Sciatic nerve (tissue), 2 donors: Measurements from ENCODE around the gene CCDC93. TPM values are rescaled to one million over a fixed set of nuclear protein-coding genes. Genes with fewer than 3 reads are reported as not detected.

Experiments used
- ATAC-seq: fragments of 200-7000 bp; cut with Tn5 transposase; one replicate; pipeline ENCODE4 v1.9.1; 2020; ENCODE audit warnings: mild to moderate bottlenecking, moderate library complexity
- DNase-seq: peaks from one replicate; pipeline ENCODE4 v3.0.0-alpha.2; 2020; ENCODE audit warnings: low spot score
- intact Hi-C: fragments of 100-400 bp; cut with DNase I; formaldehyde crosslinking; loops from one replicate; pipeline ENCODE4 v1.14.2; 2022
- total RNA-seq: library from RNA; stranded (reverse); fragmentation: NEBNext Ultra II Directional; extraction: Animal tissue kit (Norgen Biotek cat#: 25700); gene quantifications from one replicate; pipeline ENCODE4 v1.2.1, GENCODE V29; 2021
- donor health status: DM: no; HTN: no; CAD: no.
- donor health status: DM: no; HTN: no; CAD: no.

Gene CCDC93
- total RNA-seq, 1 donor from 2014 or later, result 44.2 TPM

DNA sequence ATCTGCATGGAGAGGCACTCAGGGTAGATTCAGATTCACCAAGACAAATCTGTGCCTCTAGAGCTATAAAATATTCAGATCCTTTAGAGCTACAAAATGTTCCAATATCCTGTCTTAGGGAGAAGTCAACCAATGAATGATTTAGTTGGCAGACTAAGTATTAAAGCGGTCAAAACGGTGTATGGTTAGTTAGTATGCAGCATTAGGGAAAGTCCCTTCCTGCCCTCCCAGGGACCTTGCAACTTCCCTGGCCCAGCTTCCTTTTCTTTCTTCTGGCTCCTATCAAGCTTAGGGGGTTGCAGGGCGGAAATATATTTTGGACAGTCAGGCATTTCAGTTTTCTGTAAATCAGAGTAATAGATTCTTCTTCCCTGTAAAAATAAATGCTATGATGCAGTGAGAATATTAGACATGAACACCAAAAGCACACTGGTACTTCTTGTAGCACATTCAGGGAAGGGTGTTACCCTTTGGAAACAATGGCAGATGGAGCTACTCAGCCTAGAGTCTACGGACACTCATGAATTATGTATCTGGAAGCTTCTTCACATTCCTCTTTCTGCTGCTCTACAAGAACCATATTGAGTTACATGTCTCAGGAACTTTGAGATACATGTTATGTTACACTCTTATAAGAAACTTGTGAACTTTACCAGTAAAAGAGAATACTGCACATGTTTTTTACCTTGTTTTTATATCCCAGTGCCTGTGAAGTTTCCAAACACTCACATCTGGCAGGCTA, 45.7 kb downstream of the CCDC93 start:
- ATAC-seq, result no peak
- DNase-seq, result no peak

GRCh38 chr2:117963446-117963845, 50.4 kb downstream of the CCDC93 start:
- DNase-seq (no peak), ATAC-seq (no peak)
- intact Hi-C loops, result no loop called here

More for the DNA sequence above, 45.7 kb downstream of the CCDC93 start:
- intact Hi-C loops, result no loop called here

DNA sequence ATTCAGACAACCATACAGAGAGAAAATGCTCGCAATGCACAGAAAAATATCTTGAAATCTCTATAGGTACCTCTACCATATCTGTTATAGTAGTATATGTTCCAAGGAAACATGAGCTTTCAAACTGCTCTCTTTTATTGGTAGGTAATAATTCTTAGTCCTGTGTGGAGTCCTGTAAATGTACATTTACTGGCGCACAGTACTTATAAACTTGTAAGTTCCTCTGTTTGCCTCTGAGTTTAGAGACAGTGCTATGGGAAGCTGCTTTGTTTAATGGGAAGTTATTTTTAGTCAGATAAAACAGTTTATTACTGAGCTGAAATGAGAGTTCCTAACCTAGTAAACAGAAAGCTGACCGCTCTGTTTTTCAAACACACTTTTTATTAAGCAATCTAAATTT, 52.7 kb downstream of the CCDC93 start:
- intact Hi-C loops, result no loop called here
- ATAC-seq (no peak), DNase-seq (no peak)

GRCh38 chr2:117960231-117960630, 53.6 kb downstream of the CCDC93 start:
- intact Hi-C loops, result no loop called here
- no peak for ATAC-seq
- DNase-seq, result no peak

GRCh38 chr2:117958186-117958585, 55.7 kb downstream of the CCDC93 start:
- intact Hi-C loops, result no loop called here
- peak; percentile 45 for ATAC-seq
- no peak for DNase-seq

DNA sequence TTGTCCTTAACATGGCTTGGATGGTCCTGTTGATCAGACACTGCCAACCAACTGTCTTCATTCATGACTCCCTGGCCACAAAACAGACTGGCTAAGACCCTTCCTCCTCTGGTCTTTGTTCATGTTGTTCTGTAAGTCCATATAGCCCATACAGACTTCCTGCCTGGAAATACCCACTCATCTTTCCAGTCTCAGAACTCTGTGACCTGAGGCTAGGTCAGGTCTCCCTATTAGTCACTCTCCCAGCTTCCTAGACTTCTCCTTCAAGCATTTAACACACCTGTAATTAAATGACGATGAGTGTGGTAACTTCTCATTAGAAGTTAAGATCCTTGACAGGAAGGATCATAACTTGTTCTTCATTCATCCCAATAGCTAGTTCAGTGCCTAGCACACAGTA, 56.3 kb downstream of the CCDC93 start:
- no peak for DNase-seq
- intact Hi-C loops, result no loop called here
- ATAC-seq, result no peak

DNA sequence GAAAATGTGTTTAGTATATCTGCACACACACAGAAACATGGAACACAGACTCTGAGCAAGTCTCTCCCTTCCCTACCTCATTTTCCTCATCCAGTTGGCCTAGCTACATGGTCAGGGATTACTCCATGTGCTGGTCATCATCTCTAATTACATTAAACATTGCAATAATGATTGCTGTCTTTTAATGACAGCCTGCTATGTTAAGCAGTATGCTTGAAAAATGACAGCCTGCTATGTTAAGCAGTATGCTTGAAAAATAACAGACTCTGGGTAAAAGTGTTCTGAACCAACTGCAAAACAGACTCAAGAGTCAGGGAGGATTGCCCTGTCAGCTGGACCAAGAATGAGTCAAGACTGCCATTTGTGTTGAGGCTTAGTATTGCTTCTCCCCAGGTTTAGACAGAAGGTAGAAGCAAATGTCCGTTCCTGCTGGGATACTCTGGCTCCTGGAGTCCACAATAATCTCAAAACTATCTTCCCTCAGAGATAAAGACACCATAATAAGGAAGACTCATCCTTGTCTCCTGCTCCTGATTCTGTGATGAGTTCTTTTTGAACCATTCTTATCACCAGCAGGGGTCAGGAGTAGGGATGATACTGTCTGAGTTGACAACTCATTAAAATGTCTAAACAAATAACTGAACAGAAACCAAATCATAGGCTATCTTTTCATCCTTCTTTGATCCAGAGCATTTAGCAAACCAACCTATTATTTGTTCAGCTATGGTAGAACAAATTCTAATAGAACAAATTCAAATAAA, 57.7 kb downstream of the CCDC93 start:
- intact Hi-C loops, result no loop called here
- no peak for ATAC-seq
- no peak for DNase-seq

- intact Hi-C loops, result no loop called here
- no peak for DNase-seq
- ATAC-seq, result no peak
Observed at GRCh38 chr2:117953231-117953630, 60.6 kb downstream of the CCDC93 start.

GRCh38 chr2:117952701-117953100, 61.2 kb downstream of the CCDC93 start:
- no peak for ATAC-seq
- intact Hi-C loops, result no loop called here
- DNase-seq, result no peak

GRCh38 chr2:117952228-117952627, 61.6 kb downstream of the CCDC93 start:
- intact Hi-C loops, result no loop called here
- DNase-seq (no peak), ATAC-seq (no peak)

DNA sequence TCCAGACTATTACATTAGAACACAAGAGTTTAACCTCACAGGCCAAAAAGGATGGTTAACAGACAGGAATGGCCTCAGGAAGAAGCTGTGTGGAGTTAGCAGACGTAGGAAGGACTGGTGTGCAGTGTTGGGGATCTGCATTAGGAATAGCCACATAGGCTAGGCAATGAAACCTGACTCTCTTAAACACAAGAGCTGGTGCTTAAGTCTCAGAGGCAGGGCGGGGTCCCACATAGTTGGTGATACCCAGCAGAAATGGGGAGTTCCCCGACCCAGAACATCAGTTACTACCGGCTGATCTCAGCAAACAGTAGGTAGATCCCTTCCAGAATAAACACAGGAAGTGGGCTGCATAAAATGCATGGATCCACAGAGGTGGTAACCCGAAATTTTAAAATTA, 64.1 kb downstream of the CCDC93 start:
- ATAC-seq (no peak), DNase-seq (no peak)
- intact Hi-C loops, result no loop called here

DNA sequence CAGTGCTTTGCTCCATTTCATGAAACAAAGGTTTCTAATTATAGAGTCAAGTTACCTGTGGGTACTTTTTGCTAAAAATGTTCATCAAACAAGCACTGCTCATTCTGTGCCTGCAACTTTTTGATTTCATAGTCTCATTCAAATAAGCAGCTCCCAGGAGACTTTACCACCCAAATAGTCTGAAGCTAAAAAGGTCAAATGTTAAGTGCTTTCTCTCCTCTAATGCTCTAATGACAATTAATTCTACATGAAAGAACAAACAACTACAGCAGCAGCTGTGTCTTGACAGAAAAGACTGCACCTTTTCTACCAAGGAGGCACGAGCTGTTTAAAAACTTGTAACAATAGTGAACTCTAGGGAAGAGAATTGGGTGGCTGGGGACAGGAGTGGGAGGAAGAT, 65.3 kb downstream of the CCDC93 start:
- DNase-seq, result no peak
- no peak for ATAC-seq
- intact Hi-C loops, result no loop called here

GRCh38 chr2:117945296-117945695, 68.6 kb downstream of the CCDC93 start:
- intact Hi-C loops, result no loop called here
- DNase-seq, result no peak
- ATAC-seq, result no peak

DNA sequence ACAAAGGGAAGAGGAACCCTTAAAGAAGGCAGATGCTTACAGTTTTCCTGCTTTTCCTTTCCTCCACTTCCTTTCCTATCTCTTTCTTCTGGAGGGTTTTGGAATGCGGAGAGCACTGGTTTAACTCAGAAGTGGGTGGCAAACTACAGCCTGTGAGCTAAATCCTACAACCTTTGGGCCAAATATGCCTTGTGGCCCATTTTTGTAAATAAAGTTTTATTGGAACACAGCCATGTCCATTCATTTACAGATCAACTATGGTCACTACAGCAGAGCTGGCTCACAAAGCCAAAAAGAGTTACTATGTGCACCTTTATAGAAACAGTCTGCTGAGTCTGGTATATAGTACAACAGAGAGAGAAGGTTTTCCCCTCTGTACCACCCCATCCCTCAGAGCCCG, 69.1 kb downstream of the CCDC93 start:
- intact Hi-C loops, result no loop called here
- no peak for ATAC-seq

GRCh38 chr2:117943013-117943672, 70.7 kb downstream of the CCDC93 start:
- ATAC-seq (no peak), DNase-seq (no peak)
- intact Hi-C loops, result no loop called here

More for the DNA sequence above, 69.1 kb downstream of the CCDC93 start:
- DNase-seq, result no peak

DNA sequence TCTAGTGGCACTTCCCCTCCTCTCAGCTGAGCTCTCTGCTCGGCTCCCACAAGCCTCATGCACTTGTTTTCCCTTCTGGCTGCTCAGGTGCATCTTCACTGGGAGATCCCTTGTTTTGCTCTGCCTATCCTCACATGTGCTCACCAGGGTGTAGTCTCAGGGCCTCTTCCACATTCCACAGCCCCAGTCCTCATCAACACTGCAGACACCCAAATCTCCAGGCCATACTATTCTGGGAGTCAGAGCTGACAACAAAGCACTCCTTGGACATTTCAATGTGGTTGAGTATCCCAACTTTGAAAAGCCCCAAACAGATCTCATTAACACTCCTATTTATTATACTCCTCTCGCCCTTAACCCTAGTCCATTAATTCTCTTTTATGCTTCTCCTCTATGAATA, 71.3 kb downstream of the CCDC93 start:
- ATAC-seq (no peak), DNase-seq (no peak)
- intact Hi-C loops, result no loop called here

DNA sequence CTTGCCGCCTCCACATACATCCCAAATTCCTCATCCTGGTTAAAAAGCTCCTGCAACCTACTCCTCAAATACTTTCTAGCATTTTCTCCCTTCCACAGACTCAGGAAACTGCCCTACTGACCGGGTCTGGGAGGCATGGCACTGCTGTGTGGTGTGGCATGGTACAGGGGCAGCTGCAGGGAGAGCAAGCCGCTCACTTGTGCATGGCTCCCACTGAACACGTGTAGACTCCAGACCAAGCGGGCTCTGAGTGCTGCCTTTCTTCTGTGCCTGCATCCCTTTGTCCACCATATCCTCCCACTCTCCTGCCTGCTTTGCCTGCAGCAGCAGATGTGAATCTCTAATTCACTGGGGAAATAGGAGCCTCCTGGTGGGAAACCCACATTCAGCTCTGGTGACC, 72.2 kb downstream of the CCDC93 start:
- no peak for DNase-seq
- peak; percentile 44 for ATAC-seq
- intact Hi-C loops, result no loop called here

GRCh38 chr2:117940436-117940835, 73.4 kb downstream of the CCDC93 start:
- ATAC-seq (no peak), DNase-seq (no peak)
- intact Hi-C loops, result no loop called here

DNA sequence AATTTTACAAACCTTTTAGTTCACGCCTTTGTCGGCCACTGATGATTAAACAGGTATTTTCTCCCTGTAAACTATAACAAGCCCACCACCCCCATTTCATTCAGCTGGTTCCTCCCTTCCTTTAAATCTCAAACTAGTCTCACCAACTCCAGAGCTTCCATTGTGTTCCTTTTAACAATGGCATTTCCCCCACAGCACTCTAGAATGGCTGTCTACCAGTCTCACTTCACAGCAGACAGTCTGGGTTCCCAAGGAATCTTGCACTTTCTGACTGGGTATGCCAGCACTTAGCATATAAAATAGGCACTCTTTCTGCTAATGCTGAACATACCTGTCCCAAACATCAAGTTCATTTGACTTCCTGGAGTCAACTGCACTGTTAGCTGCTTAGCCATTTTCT, 75.3 kb downstream of the CCDC93 start:
- DNase-seq, result no peak
- intact Hi-C loops, result no loop called here
- ATAC-seq, result no peak

GRCh38 chr2:117936871-117937428, 76.9 kb downstream of the CCDC93 start:
- ATAC-seq (no peak), DNase-seq (no peak)
- intact Hi-C loops, result no loop called here
